Measurements from ENCODE around the gene WNT8A. TPM values are rescaled to one million over a fixed set of nuclear protein-coding genes. Genes with fewer than 3 reads are reported as not detected.

Gene WNT8A
- total RNA-seq, 2 donors from 2014 or later: not detected

DNA sequence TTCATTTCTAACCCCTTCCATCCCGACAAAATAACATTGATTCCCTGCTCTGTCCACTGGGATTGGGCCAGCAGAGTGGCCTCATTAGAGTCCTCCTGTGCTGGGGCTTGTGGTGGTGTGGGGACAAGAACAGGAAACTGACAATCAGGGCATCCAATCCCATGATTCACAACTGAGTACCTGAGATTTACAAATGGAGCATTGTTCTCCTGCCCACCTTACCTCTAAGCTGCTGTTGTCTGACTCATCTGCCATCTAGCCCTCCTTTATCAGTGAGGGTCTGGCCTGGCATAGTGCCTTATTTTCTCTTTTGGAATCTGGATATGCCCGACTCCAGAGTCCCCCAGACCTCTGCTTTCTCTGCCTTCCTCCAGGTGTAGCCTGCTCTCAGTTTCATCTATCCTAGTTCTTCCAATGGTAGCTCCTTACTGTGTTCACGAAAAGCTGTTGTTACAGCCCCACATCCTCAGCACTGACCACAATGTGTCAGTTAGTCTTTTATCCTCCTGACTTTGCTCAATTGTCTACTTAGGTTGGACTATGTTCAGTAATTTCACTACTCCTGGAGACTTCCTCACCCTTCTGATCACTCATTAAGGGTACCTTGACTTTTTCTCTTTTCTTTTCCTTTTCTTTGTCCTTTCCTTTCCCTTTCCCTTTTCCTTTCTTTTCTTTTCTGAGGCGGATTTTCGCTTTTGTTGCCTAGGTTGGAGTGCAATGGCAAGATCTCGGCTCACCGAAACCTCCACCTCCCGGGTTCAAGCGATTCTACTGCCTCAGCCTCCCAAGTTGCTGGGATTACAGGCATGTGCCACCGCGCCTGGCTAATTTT, 13.4 kb downstream of the WNT8A start:
- DNase-seq (no peak), ATAC-seq (no peak)
- Mint-ChIP-seq H3K27ac (peak overlapping the region; percentile 41), H3K27me3 (peaks cover 22% of the 10 kb centered on the region), H3K4me1 (peaks cover 16% of the 10 kb centered on the region), H3K4me3 (no peak overlapping the region), H3K36me3 (ENCODE audit: low read depth) (peaks cover 4% of the 10 kb centered on the region)
- no peaks in the 10 kb centered on the region for H3K9me3 ChIP-seq (ENCODE audit: control insufficient read depth, low read length, poor library complexity, severe bottlenecking)

DNA sequence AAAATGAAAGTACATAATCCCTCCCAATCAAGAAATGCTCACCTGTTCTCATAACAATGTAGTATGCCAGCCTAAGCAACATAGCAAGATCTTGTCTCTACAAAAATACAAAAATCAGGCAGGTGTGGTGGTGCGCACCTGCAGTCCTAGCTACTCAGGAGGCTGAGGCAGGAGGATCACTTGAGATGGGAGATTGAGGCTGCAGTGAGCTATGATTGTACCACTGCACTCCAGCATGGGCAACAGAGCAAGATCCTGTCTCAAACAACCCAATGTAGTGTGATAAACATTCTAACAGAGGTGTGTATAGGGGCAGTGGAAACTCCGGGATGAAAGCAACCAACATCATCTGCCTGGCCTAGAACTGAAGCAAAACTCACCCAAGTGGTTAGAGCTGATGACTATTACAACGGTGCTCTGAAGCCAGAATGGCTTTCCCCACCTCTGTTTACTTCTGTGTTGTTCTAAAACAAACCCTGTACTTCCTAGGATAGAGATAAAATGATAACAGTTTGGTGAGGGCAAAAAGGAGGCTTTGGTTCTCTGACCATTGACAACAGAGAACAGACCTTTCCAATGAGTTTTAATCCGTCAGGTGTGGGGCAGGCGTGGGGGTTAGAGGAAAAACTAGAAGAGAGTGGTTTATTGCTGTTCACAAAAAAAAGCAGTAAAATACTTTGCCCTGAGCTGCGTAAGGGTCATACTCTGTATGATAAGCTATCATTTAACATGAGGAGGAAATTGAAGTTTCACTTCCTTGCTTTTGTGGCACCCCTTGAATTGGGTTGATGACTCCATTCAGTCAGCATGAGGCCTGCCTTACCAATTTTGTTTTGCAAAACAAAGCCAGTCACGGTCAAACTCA, 18.9 kb downstream of the WNT8A start:
- H3K36me3 Mint-ChIP-seq (ENCODE audit: low read depth): peaks cover 4% of the 10 kb centered on the region

GRCh38 chr5:138103319-138103637, 19.4 kb downstream of the WNT8A start:
- no peaks in the 10 kb centered on the region for H3K9me3 ChIP-seq (ENCODE audit: control insufficient read depth, low read length, poor library complexity, severe bottlenecking)
- ATAC-seq (no peak), DNase-seq (no peak)
- peaks cover 4% of the 10 kb centered on the region for H3K36me3 Mint-ChIP-seq (ENCODE audit: low read depth)
- no peak overlapping the region for H3K4me3 Mint-ChIP-seq
- no peak overlapping the region for H3K27ac Mint-ChIP-seq
- peaks cover 28% of the 10 kb centered on the region for H3K27me3 Mint-ChIP-seq
- peaks cover 2% of the 10 kb centered on the region for H3K4me1 Mint-ChIP-seq

More for the DNA sequence above, 18.9 kb downstream of the WNT8A start:
- no peaks in the 10 kb centered on the region for H3K9me3 ChIP-seq (ENCODE audit: control insufficient read depth, low read length, poor library complexity, severe bottlenecking)
- H3K27me3 Mint-ChIP-seq: peaks cover 28% of the 10 kb centered on the region
- DNase-seq: no peak
- peak; percentile 56 for ATAC-seq
- H3K4me1 Mint-ChIP-seq: peaks cover 2% of the 10 kb centered on the region
- H3K27ac Mint-ChIP-seq: no peak overlapping the region
- no peak overlapping the region for H3K4me3 Mint-ChIP-seq

- DNase-seq: no peak
- ATAC-seq: no peak
- peaks cover 28% of the 10 kb centered on the region for H3K27me3 Mint-ChIP-seq
- H3K4me1 Mint-ChIP-seq: peaks cover 2% of the 10 kb centered on the region
- no peaks in the 10 kb centered on the region for H3K36me3 Mint-ChIP-seq (ENCODE audit: low read depth)
- no peak overlapping the region for H3K4me3 Mint-ChIP-seq
- H3K27ac Mint-ChIP-seq: no peak overlapping the region
- no peaks in the 10 kb centered on the region for H3K9me3 ChIP-seq (ENCODE audit: control insufficient read depth, low read length, poor library complexity, severe bottlenecking)
Measured at GRCh38 chr5:138105709-138106108, 21.9 kb downstream of the WNT8A start.

DNA sequence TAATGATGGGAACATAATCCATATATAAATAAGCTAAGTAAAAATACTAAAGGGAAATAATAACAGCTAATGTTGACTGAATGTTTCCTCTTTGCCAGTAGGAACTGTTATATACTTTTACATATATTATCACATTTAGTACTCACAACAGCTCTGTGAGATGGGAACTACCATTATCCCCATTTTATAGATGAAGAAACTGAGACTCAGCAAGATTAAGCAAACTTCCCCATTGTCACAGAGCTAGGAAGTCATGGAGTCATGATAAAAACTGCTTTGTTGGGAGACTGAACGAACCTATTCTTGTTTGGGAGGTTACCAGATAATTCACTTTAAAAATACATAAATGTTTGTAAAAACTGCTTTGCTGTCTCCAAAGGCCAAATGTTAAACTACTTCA, 23.4 kb downstream of the WNT8A start:
- no peak overlapping the region for H3K27ac Mint-ChIP-seq
- ATAC-seq: no peak

DNA sequence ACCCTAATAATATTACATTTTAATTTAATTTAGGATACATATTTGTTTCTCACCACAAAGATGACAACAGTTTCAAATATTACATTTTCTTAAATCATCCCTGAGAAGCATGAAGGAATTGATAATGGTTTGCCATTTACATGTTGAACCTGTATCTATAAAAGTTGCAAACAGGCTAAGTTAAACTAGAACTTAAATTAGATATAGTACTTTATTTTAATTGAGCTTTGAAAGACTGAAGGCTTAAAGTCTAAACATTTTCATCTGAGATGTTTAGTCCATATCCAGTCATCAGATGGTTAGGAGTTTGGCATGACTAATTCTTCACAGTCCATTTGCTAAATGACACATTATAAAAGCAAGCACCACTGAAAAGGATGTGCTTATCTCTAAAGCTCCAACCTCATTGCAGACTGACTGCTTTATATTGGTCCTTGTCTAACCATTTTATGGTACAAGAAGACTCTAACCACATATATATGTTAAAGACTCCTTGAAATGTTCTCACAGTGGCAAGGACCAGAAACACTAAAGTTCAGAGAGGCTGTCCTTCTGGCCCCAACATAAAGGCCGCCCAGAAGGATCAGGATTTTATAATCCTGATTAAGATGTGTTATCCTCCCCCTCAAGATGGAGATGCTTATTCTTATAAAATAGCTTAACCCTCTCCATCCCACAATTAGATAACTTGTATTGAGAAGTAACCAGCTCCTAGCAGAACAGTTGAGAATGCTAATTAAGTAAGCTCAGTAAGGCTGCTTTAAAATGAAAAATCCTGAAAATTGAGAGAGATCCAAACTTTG, 25.8 kb downstream of the WNT8A start:
- Mint-ChIP-seq H3K4me1 (no peaks in the 10 kb centered on the region), H3K36me3 (ENCODE audit: low read depth) (no peaks in the 10 kb centered on the region), H3K27ac (no peak overlapping the region), H3K27me3 (peaks cover 18% of the 10 kb centered on the region), H3K4me3 (no peak overlapping the region)
- DNase-seq: no peak
- H3K9me3 ChIP-seq (ENCODE audit: control insufficient read depth, low read length, poor library complexity, severe bottlenecking): no peaks in the 10 kb centered on the region
- no peak for ATAC-seq

More for the DNA sequence above, 23.4 kb downstream of the WNT8A start:
- H3K9me3 ChIP-seq (ENCODE audit: control insufficient read depth, low read length, poor library complexity, severe bottlenecking): no peaks in the 10 kb centered on the region
- no peak for DNase-seq
- H3K36me3 Mint-ChIP-seq (ENCODE audit: low read depth): no peaks in the 10 kb centered on the region
- no peaks in the 10 kb centered on the region for H3K4me1 Mint-ChIP-seq
- H3K4me3 Mint-ChIP-seq: no peak overlapping the region
- peaks cover 24% of the 10 kb centered on the region for H3K27me3 Mint-ChIP-seq

GRCh38 chr5:138110266-138110963, 26.6 kb downstream of the WNT8A start:
- no peak for ATAC-seq
- Mint-ChIP-seq H3K27ac (no peak overlapping the region), H3K4me3 (no peak overlapping the region), H3K4me1 (no peaks in the 10 kb centered on the region), H3K36me3 (ENCODE audit: low read depth) (no peaks in the 10 kb centered on the region), H3K27me3 (peaks cover 18% of the 10 kb centered on the region)
- no peaks in the 10 kb centered on the region for H3K9me3 ChIP-seq (ENCODE audit: control insufficient read depth, low read length, poor library complexity, severe bottlenecking)
- no peak for DNase-seq

- no peaks in the 10 kb centered on the region for H3K36me3 Mint-ChIP-seq (ENCODE audit: low read depth)
- H3K27me3 Mint-ChIP-seq: peaks cover 18% of the 10 kb centered on the region
- H3K9me3 ChIP-seq (ENCODE audit: control insufficient read depth, low read length, poor library complexity, severe bottlenecking): no peaks in the 10 kb centered on the region
Measured at GRCh38 chr5:138111181-138111580, 27.3 kb downstream of the WNT8A start.

DNA sequence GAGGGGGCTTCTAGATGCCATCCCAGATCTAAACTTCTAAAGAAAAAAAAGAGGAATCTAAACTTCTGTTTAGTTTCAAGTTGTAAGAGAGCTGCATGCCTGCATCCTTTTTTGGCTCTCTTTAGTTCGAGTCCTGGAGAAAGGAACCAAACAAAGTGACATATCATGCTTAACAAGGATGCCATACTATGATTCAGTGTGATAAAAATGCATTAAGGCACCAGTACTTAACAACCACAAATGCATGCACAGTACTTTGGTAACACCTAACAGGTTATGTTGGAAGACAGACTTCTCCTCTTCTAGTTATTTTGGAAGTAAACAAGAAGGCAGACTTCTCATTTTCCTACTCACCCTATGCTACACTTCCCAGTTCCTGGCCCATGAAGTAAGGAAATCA, 28.1 kb downstream of the WNT8A start:
- no peaks in the 10 kb centered on the region for H3K36me3 Mint-ChIP-seq (ENCODE audit: low read depth)

More at GRCh38 chr5:138111181-138111580, 27.3 kb downstream of the WNT8A start:
- Mint-ChIP-seq H3K27ac (no peak overlapping the region), H3K4me1 (no peaks in the 10 kb centered on the region), H3K4me3 (no peak overlapping the region)
- DNase-seq: no peak
- ATAC-seq: no peak

GRCh38 chr5:138115254-138115653, 31.4 kb downstream of the WNT8A start:
- no peak overlapping the region for H3K4me3 Mint-ChIP-seq
- no peak overlapping the region for H3K27ac Mint-ChIP-seq
- DNase-seq: no peak
- no peaks in the 10 kb centered on the region for H3K36me3 Mint-ChIP-seq (ENCODE audit: low read depth)
- no peaks in the 10 kb centered on the region for H3K4me1 Mint-ChIP-seq
- no peak for ATAC-seq
- no peaks in the 10 kb centered on the region for H3K9me3 ChIP-seq (ENCODE audit: control insufficient read depth, low read length, poor library complexity, severe bottlenecking)
- H3K27me3 Mint-ChIP-seq: peaks cover 15% of the 10 kb centered on the region

More for the DNA sequence above, 28.1 kb downstream of the WNT8A start:
- Mint-ChIP-seq H3K4me3 (no peak overlapping the region), H3K27me3 (peaks cover 18% of the 10 kb centered on the region), H3K27ac (no peak overlapping the region), H3K4me1 (no peaks in the 10 kb centered on the region)
- DNase-seq: no peak
- no peaks in the 10 kb centered on the region for H3K9me3 ChIP-seq (ENCODE audit: control insufficient read depth, low read length, poor library complexity, severe bottlenecking)
- ATAC-seq: no peak

- no peak for ATAC-seq
- Mint-ChIP-seq H3K36me3 (ENCODE audit: low read depth) (no peaks in the 10 kb centered on the region), H3K4me1 (peaks cover under 1% of the 10 kb centered on the region), H3K27ac (no peak overlapping the region), H3K27me3 (peaks cover 5% of the 10 kb centered on the region), H3K4me3 (no peak overlapping the region)
- no peaks in the 10 kb centered on the region for H3K9me3 ChIP-seq (ENCODE audit: control insufficient read depth, low read length, poor library complexity, severe bottlenecking)
- DNase-seq: no peak
Measured at GRCh38 chr5:138128334-138128733, 44.5 kb downstream of the WNT8A start.

- ATAC-seq (no peak), DNase-seq (no peak)
- Mint-ChIP-seq H3K4me1 (peaks cover 3% of the 10 kb centered on the region), H3K27ac (no peak overlapping the region), H3K4me3 (no peak overlapping the region), H3K27me3 (peaks cover 5% of the 10 kb centered on the region), H3K36me3 (ENCODE audit: low read depth) (no peaks in the 10 kb centered on the region)
- H3K9me3 ChIP-seq (ENCODE audit: control insufficient read depth, low read length, poor library complexity, severe bottlenecking): no peaks in the 10 kb centered on the region
Measured at GRCh38 chr5:138129347-138129746, 45.5 kb downstream of the WNT8A start.

All from T-helper 17 cell (primary cell).